NCI-H2171 treated with DMSO at 0.1 percent for 48 hours (cell line): ENCODE measurements around the gene NT5C1B.

Experiments used
- DNase-seq: peaks from one replicate; lab custom pipeline; 2025; lab: John Stamatoyannopoulos, UW

Gene NT5C1B

GRCh38 chr2:18599509-18600254 is 10.3 kb upstream of the NT5C1B start:
- no peak for DNase-seq

- DNase-seq = no peak
Measured at GRCh38 chr2:18598848-18599484, 9.6 kb upstream of the NT5C1B start.

- no peak for DNase-seq
Measured at GRCh38 chr2:18597618-18598017, 8.2 kb upstream of the NT5C1B start.

- DNase-seq = no peak
Measured at GRCh38 chr2:18596993-18597392, 7.6 kb upstream of the NT5C1B start.

GRCh38 chr2:18593496-18593895 is 4.1 kb upstream of the NT5C1B start:
- no peak for DNase-seq

- DNase-seq = no peak
Measured at GRCh38 chr2:18592372-18592771, 3.0 kb upstream of the NT5C1B start.

GRCh38 chr2:18588802-18589201 is 567 bp downstream of the NT5C1B start:
- no peak for DNase-seq

GRCh38 chr2:18588049-18588448 is 1.3 kb downstream of the NT5C1B start:
- DNase-seq = no peak

- DNase-seq = no peak
Measured at GRCh38 chr2:18585526-18585925, 3.8 kb downstream of the NT5C1B start.

GRCh38 chr2:18584608-18584954 is 4.8 kb downstream of the NT5C1B start:
- no peak for DNase-seq

- DNase-seq = no peak
Measured at GRCh38 chr2:18583905-18584607, 5.3 kb downstream of the NT5C1B start.

GRCh38 chr2:18580606-18581005 is 8.8 kb downstream of the NT5C1B start:
- no peak for DNase-seq

GRCh38 chr2:18578033-18578432 is 11.3 kb downstream of the NT5C1B start:
- DNase-seq = no peak

GRCh38 chr2:18566145-18566769 is 23.1 kb downstream of the NT5C1B start:
- DNase-seq = no peak

GRCh38 chr2:18560797-18561085 is 28.6 kb downstream of the NT5C1B start:
- DNase-seq = no peak

- peak; percentile 99 for DNase-seq
Measured at GRCh38 chr2:18560031-18560796, 29.2 kb downstream of the NT5C1B start, which contains the start of gene RDH14. RDH14 (minus strand) TSS chr2:18560653; CDS start chr2:18560572, 81 bp downstream.

GRCh38 chr2:18559531-18560030 is 29.8 kb downstream of the NT5C1B start:
- DNase-seq = no peak

- no peak for DNase-seq
Measured at GRCh38 chr2:18558458-18558857, 30.9 kb downstream of the NT5C1B start.

GRCh38 chr2:18557121-18557520 is 32.2 kb downstream of the NT5C1B start:
- no peak for DNase-seq

GRCh38 chr2:18552351-18553077 is 36.9 kb downstream of the NT5C1B start:
- no peak for DNase-seq

GRCh38 chr2:18551623-18552022 is 37.7 kb downstream of the NT5C1B start:
- DNase-seq = no peak
